Astrocyte of the cerebellum (primary cell): Measurements from ENCODE around the gene EFCAB11.

ENCODE experiments used
- DNase-seq: peaks from one replicate; pipeline ENCODE4 v3.0.0-alpha.2; 2011; ENCODE audit warnings: low read depth
- H3K4me3 ChIP-seq: 2 replicates; pipeline ENCODE4 v1.5.1; 2011; ENCODE audit warnings: mild to moderate bottlenecking, low read depth, low read length, moderate library complexity
- CTCF ChIP-seq: IDR thresholded peaks from 2 replicates; pipeline ENCODE4 v1.5.1; 2012; ENCODE audit warnings: low read length, low read depth, moderate library complexity, mild to moderate bottlenecking; ENCODE audit errors: missing control alignments
- in situ Hi-C: cut with HindIII; loops from 2 replicates; pipeline ENCODE4 v1.10.0; 2017; ENCODE audit warnings: low sequenced_read_pairs

Gene EFCAB11

GRCh38 chr14:89990218-89990617 lies 35.7 kb upstream of the EFCAB11 start:
- no peak for DNase-seq
- H3K4me3 ChIP-seq, result no peak overlapping the region
- in situ Hi-C loops, result no loop called here
- TF ChIP-seq CTCF, result no peak

GRCh38 chr14:89988787-89989186 lies 34.3 kb upstream of the EFCAB11 start:
- no peak overlapping the region for H3K4me3 ChIP-seq
- in situ Hi-C loops, result no loop called here
- no peak for DNase-seq
- no peak for TF ChIP-seq CTCF

GRCh38 chr14:89987161-89987475 lies 32.6 kb upstream of the EFCAB11 start:
- no peak for TF ChIP-seq CTCF
- in situ Hi-C loops, result no loop called here
- no peak for DNase-seq
- no peak overlapping the region for H3K4me3 ChIP-seq

GRCh38 chr14:89986462-89987160 lies 32.1 kb upstream of the EFCAB11 start:
- in situ Hi-C loops, result no loop called here
- no peak overlapping the region for H3K4me3 ChIP-seq
- DNase-seq, result no peak
- TF ChIP-seq CTCF, result no peak

GRCh38 chr14:89983375-89983774 lies 28.8 kb upstream of the EFCAB11 start:
- in situ Hi-C loops, result no loop called here
- no peak for TF ChIP-seq CTCF
- no peak for DNase-seq
- H3K4me3 ChIP-seq, result no peak overlapping the region

- no peak for TF ChIP-seq CTCF
- in situ Hi-C loops, result no loop called here
- H3K4me3 ChIP-seq, result no peak overlapping the region
- no peak for DNase-seq
These were observed 24.1 kb upstream of the EFCAB11 start for GRCh38 chr14:89978656-89979055.

GRCh38 chr14:89977668-89978067 lies 23.1 kb upstream of the EFCAB11 start:
- TF ChIP-seq CTCF, result no peak
- H3K4me3 ChIP-seq, result no peak overlapping the region
- no peak for DNase-seq
- in situ Hi-C loops, result no loop called here
